ENCODE results near the gene XYLB. TPM values are rescaled to one million over a fixed set of nuclear protein-coding genes. Genes with fewer than 3 reads are reported as not detected.
"Not testable (repeated sequence)": the region's sequence is repeated elsewhere in the genome, so short reads cannot be mapped to it uniquely, and the experiment has no call there.

The XYLB gene
- total RNA-seq, 1 experiment from 2014 or later, result 14.0 TPM

DNA sequence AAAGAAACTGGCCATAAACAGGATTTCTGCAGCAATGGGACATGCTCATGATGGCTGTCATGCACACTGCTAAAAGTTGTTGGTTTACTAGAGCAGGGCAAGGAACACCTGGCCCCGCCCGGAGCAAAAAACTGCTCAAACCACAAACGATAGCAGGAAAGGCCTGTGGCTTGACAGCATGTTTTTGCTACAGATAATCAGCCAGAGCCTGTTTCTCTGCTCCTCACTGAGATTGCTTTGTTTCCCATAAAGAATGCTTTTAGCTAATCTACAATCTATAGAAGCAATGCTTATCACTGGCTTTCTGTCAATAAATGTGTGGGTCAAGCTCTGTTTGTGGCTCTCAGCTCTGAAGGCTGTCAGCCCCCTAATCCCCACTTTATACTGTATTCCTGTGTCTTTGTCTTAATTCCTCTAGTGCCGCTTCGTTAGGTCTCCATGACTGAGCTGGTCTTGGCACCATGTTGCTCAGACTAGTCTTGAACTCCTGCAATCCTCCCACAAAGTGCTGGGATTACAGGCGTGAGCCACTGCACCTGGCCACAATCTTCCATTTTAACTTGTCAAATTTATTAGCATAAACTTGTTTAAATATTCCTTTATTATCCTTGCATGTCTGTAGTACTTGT is 80.3 kb downstream of the XYLB start:
- H3K27ac ChIP-seq (ENCODE audit: low read depth, low read length); H4K20me1 ChIP-seq (ENCODE audit: insufficient read depth); H3K79me2 ChIP-seq (ENCODE audit: insufficient read depth, low read length); CTCF ChIA-PET; intact Hi-C loops (cut with micrococcal nuclease); POLR2A ChIA-PET; H2AFZ ChIP-seq (ENCODE audit: low read depth, low read length, poor library complexity, severe bottlenecking); H3K4me2 ChIP-seq (ENCODE audit: low read length); RAD21 ChIA-PET (ENCODE audit: low non-redundant PET in 1 of 2, low total read pairs in 2 of 2, uncharacterized antibody in 2 of 2, unreplicated experiment in 2 of 2); ATAC-seq; H3K9me3 ChIP-seq (ENCODE audit: control insufficient read depth in 1 of 2, insufficient read depth in 1 of 2, low read depth in 1 of 2, low read length in 2 of 2); DNase-seq (ENCODE audit: low read depth, low spot score); BruUV-seq (replicated peaks); H3K4me1 ChIP-seq (ENCODE audit: control insufficient read depth in 1 of 2, insufficient read depth in 2 of 2, low read length in 2 of 2); H3K27me3 ChIP-seq (ENCODE audit: insufficient read depth, low read length); H3K9ac ChIP-seq (ENCODE audit: low read length); H3K36me3 ChIP-seq (ENCODE audit: control insufficient read depth in 1 of 2, insufficient read depth in 2 of 2, low read length in 2 of 2); H3K9me2 ChIP-seq (ENCODE audit: insufficient read depth); H3K4me3 ChIP-seq (replicated peaks in 1 of 2; ENCODE audit: low read depth in 1 of 2, low read length in 2 of 2): not testable (repeated sequence)

DNA sequence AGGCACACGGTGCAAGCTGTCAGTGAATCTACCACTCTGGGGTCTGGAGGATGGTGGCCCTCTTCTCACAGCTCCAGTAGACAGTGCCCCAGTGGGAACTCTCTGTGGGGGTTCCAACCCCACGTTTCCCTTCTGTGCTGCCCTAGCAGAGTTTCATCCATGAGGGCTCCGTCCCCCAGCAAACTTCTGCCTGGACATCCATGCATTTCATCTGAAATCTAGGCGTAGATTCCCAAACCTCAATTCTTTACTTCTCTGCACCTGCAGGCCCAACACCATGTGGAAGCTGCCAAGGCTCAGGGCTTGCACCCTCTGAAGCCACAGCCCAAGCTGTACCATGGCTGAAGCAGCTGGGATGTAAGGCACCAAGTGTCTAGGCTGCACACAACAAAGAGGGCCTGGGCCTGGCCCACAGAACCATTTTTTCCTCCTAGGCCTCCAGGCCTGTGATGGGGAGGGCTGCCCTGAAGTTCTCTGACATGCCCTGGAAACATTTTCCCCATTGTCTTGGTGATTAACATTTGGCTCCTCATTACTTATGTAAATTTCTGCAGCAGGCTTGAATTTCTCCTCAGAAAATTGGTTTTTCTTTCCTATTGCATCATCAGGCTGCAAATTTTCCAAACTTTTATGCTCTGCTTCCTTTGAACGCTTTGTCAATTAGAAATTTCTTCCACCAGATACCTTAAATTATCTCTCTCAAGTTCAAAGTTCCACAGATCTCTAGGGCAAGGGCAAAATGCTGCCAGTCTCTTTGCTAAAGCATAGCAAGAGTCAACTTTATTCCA is 86.5 kb downstream of the XYLB start:
- H3K27ac ChIP-seq (ENCODE audit: low read depth, low read length); H3K9me2 ChIP-seq (ENCODE audit: insufficient read depth); intact Hi-C loops (cut with micrococcal nuclease); H2AFZ ChIP-seq (ENCODE audit: low read depth, low read length, poor library complexity, severe bottlenecking); H3K4me2 ChIP-seq (ENCODE audit: low read length); CTCF ChIA-PET; H3K4me1 ChIP-seq (ENCODE audit: control insufficient read depth in 1 of 2, insufficient read depth in 2 of 2, low read length in 2 of 2); BruUV-seq (replicated peaks); POLR2A ChIA-PET; H3K27me3 ChIP-seq (ENCODE audit: insufficient read depth, low read length); RAD21 ChIA-PET (ENCODE audit: low non-redundant PET in 1 of 2, low total read pairs in 2 of 2, uncharacterized antibody in 2 of 2, unreplicated experiment in 2 of 2); H4K20me1 ChIP-seq (ENCODE audit: insufficient read depth); H3K79me2 ChIP-seq (ENCODE audit: insufficient read depth, low read length); DNase-seq (ENCODE audit: low read depth, low spot score); ATAC-seq; H3K4me3 ChIP-seq (replicated peaks in 1 of 2; ENCODE audit: low read depth in 1 of 2, low read length in 2 of 2); H3K9ac ChIP-seq (ENCODE audit: low read length); H3K36me3 ChIP-seq (ENCODE audit: control insufficient read depth in 1 of 2, insufficient read depth in 2 of 2, low read length in 2 of 2): not testable (repeated sequence)
- TF ChIP-seq CBX3 (IDR thresholded peaks at IDR 0.05; ENCODE audit: low read depth), result peak; percentile 51; the same call in 1 of the 2 replicates
- H3K9me3 ChIP-seq (ENCODE audit: control insufficient read depth in 1 of 2, insufficient read depth in 1 of 2, low read depth in 1 of 2, low read length in 2 of 2), result peaks cover 12 to 20% of the 10 kb centered on the region in 2 experiments; a peak in 2 of 4 replicates

DNA sequence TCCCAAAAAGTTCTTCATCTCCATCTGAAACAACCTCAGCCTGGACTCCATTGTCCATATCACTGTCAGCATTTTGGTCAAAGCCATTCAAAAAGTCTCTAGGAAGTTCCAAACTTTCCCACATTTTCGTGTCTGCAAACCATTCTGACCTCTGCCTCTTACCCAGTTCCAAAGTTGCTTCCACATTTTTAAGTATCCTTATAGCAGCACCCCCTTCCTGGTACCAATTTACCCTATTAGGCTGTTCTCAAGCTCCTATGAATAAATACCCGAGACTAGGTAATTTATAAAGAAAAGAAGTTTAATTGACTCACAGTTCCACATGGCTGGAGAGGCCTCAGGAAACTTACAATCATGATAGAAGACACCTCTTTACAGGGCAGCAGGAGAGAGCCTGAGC is 87.1 kb downstream of the XYLB start:
- DNase-seq (ENCODE audit: low read depth, low spot score); H2AFZ ChIP-seq (ENCODE audit: low read depth, low read length, poor library complexity, severe bottlenecking); POLR2A ChIA-PET; H3K27me3 ChIP-seq (ENCODE audit: insufficient read depth, low read length); BruUV-seq (replicated peaks); H3K9me2 ChIP-seq (ENCODE audit: insufficient read depth); H4K20me1 ChIP-seq (ENCODE audit: insufficient read depth); H3K27ac ChIP-seq (ENCODE audit: low read depth, low read length); H3K9ac ChIP-seq (ENCODE audit: low read length); ATAC-seq; RAD21 ChIA-PET (ENCODE audit: low non-redundant PET in 1 of 2, low total read pairs in 2 of 2, uncharacterized antibody in 2 of 2, unreplicated experiment in 2 of 2); H3K4me3 ChIP-seq (replicated peaks in 1 of 2; ENCODE audit: low read depth in 1 of 2, low read length in 2 of 2); H3K36me3 ChIP-seq (ENCODE audit: control insufficient read depth in 1 of 2, insufficient read depth in 2 of 2, low read length in 2 of 2); CTCF ChIA-PET; H3K4me2 ChIP-seq (ENCODE audit: low read length); H3K4me1 ChIP-seq (ENCODE audit: control insufficient read depth in 1 of 2, insufficient read depth in 2 of 2, low read length in 2 of 2); intact Hi-C loops (cut with micrococcal nuclease); H3K79me2 ChIP-seq (ENCODE audit: insufficient read depth, low read length): not testable (repeated sequence)
- peaks cover 12 to 20% of the 10 kb centered on the region in 2 experiments; a peak in 2 of 4 replicates for H3K9me3 ChIP-seq (ENCODE audit: control insufficient read depth in 1 of 2, insufficient read depth in 1 of 2, low read depth in 1 of 2, low read length in 2 of 2)

DNA sequence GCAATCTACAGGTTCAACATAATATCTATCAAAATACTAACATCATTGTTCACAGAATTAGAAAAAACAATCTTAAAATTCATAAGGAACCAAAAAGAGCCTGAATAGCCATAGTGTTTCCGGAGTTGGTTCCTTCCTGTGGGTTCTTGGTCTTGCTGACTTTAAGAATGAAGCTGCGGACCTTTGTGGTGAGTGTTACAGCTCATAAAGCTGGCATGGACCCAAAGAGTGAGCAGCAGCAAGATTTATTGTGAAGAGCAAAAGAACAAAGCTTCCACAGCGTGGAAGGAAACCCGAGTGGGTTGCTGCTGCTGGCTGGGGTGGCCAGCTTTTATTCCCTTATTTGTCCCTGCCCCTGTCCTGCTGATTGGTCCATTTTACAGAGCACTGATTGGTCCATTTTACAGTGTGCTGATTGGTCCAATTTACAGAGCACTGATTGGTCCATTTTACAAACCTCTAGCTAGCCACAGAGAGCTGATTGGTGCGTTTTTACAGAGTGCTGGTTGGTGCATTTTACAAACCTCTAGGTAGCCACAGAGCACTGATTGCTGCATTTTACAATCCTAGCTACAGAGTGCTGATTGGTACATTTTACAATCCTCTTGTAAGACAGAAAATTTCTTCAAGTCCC is 92.0 kb downstream of the XYLB start:
- H3K9ac ChIP-seq (ENCODE audit: low read length); H3K4me3 ChIP-seq (replicated peaks in 1 of 2; ENCODE audit: low read depth in 1 of 2, low read length in 2 of 2); POLR2A ChIA-PET; RAD21 ChIA-PET (ENCODE audit: low non-redundant PET in 1 of 2, low total read pairs in 2 of 2, uncharacterized antibody in 2 of 2, unreplicated experiment in 2 of 2); H3K36me3 ChIP-seq (ENCODE audit: control insufficient read depth in 1 of 2, insufficient read depth in 2 of 2, low read length in 2 of 2); H3K9me3 ChIP-seq (ENCODE audit: control insufficient read depth in 1 of 2, insufficient read depth in 1 of 2, low read depth in 1 of 2, low read length in 2 of 2); H4K20me1 ChIP-seq (ENCODE audit: insufficient read depth); DNase-seq (ENCODE audit: low read depth, low spot score); H2AFZ ChIP-seq (ENCODE audit: low read depth, low read length, poor library complexity, severe bottlenecking); H3K27ac ChIP-seq (ENCODE audit: low read depth, low read length); CTCF ChIA-PET; BruUV-seq (replicated peaks); ATAC-seq; H3K27me3 ChIP-seq (ENCODE audit: insufficient read depth, low read length); H3K4me1 ChIP-seq (ENCODE audit: control insufficient read depth in 1 of 2, insufficient read depth in 2 of 2, low read length in 2 of 2); H3K79me2 ChIP-seq (ENCODE audit: insufficient read depth, low read length); H3K4me2 ChIP-seq (ENCODE audit: low read length); H3K9me2 ChIP-seq (ENCODE audit: insufficient read depth); intact Hi-C loops (cut with micrococcal nuclease): not testable (repeated sequence)
